Activated naive CD4-positive, alpha-beta T cell treated with anti-CD3 and anti-CD28 coated beads, Interleukin-2, amount 10 ng/mL, durations not matched to agents 7 days and 5 days (primary cell): ENCODE results near the gene FAM53A.
"Not testable (repeated sequence)": the region's sequence is repeated elsewhere in the genome, so short reads cannot be mapped to it uniquely, and the experiment has no call there.

Experiments
- CTCF ChIA-PET: fragments of 350-600 bp; sonication (Branson Sonifier 250); formaldehyde crosslinking; loops from one replicate; lab custom pipeline; 2021; ENCODE audit warnings: antibody characterized with exemption; lab: Charles Lee
- DNase-seq: peaks from one replicate; pipeline ENCODE4 v3.0.0-alpha.2; 2020
- H3K27ac Mint-ChIP-seq: one replicate; pipeline ENCODE4 v1.8.0; 2021; ENCODE audit warnings: mild to moderate bottlenecking, moderate library complexity, mixed read lengths
- H3K27me3 Mint-ChIP-seq: one replicate; pipeline ENCODE4 v1.8.0; 2021; ENCODE audit warnings: mild to moderate bottlenecking, mixed read lengths
- H3K36me3 Mint-ChIP-seq: one replicate; pipeline ENCODE4 v1.8.0; 2021; ENCODE audit warnings: mixed read lengths
- H3K4me1 Mint-ChIP-seq: one replicate; pipeline ENCODE4 v1.8.0; 2021; ENCODE audit warnings: mixed read lengths
- H3K4me3 Mint-ChIP-seq: one replicate; pipeline ENCODE4 v1.8.0; 2021; ENCODE audit warnings: mild to moderate bottlenecking, moderate library complexity, mixed read lengths
- H3K9me3 Mint-ChIP-seq: one replicate; pipeline ENCODE4 v1.8.0; 2021; ENCODE audit warnings: mixed read lengths

The FAM53A gene

GRCh38 chr4:1685235-1686150, 1.4 kb upstream of the FAM53A start:
- H3K9me3 Mint-ChIP-seq = no peaks in the 10 kb centered on the region
- no peak overlapping the region for H3K4me3 Mint-ChIP-seq
- peaks cover 2% of the 10 kb centered on the region for H3K36me3 Mint-ChIP-seq
- H3K4me1 Mint-ChIP-seq = peaks cover 14% of the 10 kb centered on the region
- CTCF ChIA-PET = no interaction called here
- H3K27me3 Mint-ChIP-seq = peaks cover 11% of the 10 kb centered on the region
- no peak overlapping the region for H3K27ac Mint-ChIP-seq
- DNase-seq = no peak

- peak; percentile 95 for DNase-seq
- Mint-ChIP-seq H3K4me3 (peak overlapping the region; percentile 54), H3K27ac (no peak overlapping the region), H3K9me3 (no peaks in the 10 kb centered on the region), H3K27me3 (peaks cover 11% of the 10 kb centered on the region), H3K36me3 (no peaks in the 10 kb centered on the region), H3K4me1 (peaks cover 14% of the 10 kb centered on the region)
- CTCF ChIA-PET = interaction anchor here (1.5 kb wide), 1 partner anchor 9 kb away, joined by 8 read pairs; no protein-coding TSS in a partner anchor
Measured at GRCh38 chr4:1684506-1685234, 557 bp upstream of the FAM53A start.

- peaks cover 13% of the 10 kb centered on the region for H3K4me1 Mint-ChIP-seq
Measured at GRCh38 chr4:1683261-1683735, 815 bp downstream of the FAM53A start.

GRCh38 chr4:1682860-1683259, 1.3 kb downstream of the FAM53A start:
- peak overlapping the region; percentile 77 for H3K4me3 Mint-ChIP-seq
- H3K9me3 Mint-ChIP-seq = no peaks in the 10 kb centered on the region
- no peak for DNase-seq
- no peaks in the 10 kb centered on the region for H3K36me3 Mint-ChIP-seq
- CTCF ChIA-PET = interaction anchor here (1.5 kb wide), 1 partner anchor 11 kb away, joined by 8 read pairs; no protein-coding TSS in a partner anchor
- no peak overlapping the region for H3K27ac Mint-ChIP-seq
- peaks cover 13% of the 10 kb centered on the region for H3K4me1 Mint-ChIP-seq
- peaks cover 11% of the 10 kb centered on the region for H3K27me3 Mint-ChIP-seq

More at GRCh38 chr4:1683261-1683735, 815 bp downstream of the FAM53A start:
- Mint-ChIP-seq H3K27me3 (peaks cover 11% of the 10 kb centered on the region), H3K27ac (peak overlapping the region; percentile 86), H3K9me3 (no peaks in the 10 kb centered on the region), H3K36me3 (no peaks in the 10 kb centered on the region), H3K4me3 (peak overlapping the region; percentile 77)
- CTCF ChIA-PET = interaction anchor here (1.5 kb wide), 1 partner anchor 10 kb away, joined by 8 read pairs; no protein-coding TSS in a partner anchor
- DNase-seq = peak; percentile 50

DNA sequence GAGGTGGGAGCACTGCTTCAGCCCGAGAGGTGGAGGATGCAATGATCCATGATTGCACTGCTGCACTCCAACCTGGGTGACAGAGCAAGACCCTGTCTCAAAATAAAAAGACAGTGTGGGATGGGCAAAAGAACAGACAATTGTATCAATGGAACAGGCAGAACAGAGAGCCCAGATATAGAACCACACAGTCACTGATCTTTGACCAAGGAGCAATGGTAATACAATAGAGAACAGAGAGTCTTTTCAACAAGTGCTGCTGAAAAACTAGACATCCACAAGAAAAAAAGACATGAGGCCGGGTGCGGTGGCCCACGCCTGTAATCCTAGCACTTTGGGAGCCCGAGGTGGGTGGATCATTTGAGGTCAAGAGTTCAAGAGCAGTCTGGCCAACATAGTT, 5.9 kb downstream of the FAM53A start:
- no peak overlapping the region for H3K4me3 Mint-ChIP-seq
- no peaks in the 10 kb centered on the region for H3K9me3 Mint-ChIP-seq
- H3K36me3 Mint-ChIP-seq = no peaks in the 10 kb centered on the region
- DNase-seq = no peak
- H3K27ac Mint-ChIP-seq = no peak overlapping the region
- peaks cover 9% of the 10 kb centered on the region for H3K4me1 Mint-ChIP-seq
- CTCF ChIA-PET = interaction anchor here (1.7 kb wide), 1 partner anchor 15 kb away, joined by 4 read pairs; no protein-coding TSS in a partner anchor
- peaks cover 24% of the 10 kb centered on the region for H3K27me3 Mint-ChIP-seq

DNA sequence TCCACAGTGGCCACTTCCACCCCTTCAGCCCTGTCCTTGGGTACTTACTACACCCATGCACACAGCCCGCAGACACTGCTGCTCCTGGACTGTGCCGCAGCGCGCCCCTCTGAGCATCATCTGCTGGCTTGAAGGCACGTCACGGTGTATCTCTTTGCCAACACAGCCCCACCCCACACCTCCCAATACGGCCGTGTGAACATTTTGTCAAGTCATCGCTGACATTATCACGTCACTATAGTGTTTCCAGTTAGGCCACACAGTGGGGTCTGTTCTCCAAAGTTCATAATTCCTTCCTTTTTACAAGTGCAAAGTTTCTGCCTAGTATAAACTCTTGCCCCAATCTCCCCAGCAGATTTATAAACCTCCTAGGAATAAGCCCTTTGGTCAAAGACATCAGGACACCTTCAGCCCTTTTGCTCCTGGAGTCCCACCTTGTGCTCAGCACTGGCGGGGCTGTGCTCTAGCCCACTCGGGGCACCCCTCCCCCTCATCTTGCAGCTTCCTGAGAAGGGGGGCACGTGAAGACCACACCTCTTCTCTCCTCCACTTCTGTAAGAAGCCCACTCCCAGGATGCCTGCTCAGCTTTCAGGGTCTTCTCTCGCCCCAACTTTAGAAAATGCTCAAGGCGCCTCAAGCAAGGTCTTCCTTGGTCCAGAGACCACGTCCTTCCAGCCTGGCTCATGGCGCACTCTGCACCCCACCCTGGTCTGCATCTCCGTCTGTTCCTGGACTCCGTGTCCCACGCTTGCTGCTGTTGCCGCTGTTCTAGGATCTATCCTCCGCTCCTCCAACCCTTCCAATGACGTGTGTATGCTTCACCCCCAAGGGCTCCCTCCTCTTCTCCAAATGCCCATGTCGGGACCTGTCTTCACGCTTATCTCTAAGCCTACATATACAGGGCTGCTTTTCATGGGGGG, 7.2 kb downstream of the FAM53A start:
- H3K4me1 Mint-ChIP-seq = no peaks in the 10 kb centered on the region
- no peak overlapping the region for H3K27ac Mint-ChIP-seq
- DNase-seq = no peak
- H3K27me3 Mint-ChIP-seq = peaks cover 23% of the 10 kb centered on the region
- CTCF ChIA-PET = interaction anchor here (1.7 kb wide), 1 partner anchor 16 kb away, joined by 4 read pairs; no protein-coding TSS in a partner anchor
- H3K9me3 Mint-ChIP-seq = no peaks in the 10 kb centered on the region
- no peaks in the 10 kb centered on the region for H3K36me3 Mint-ChIP-seq
- no peak overlapping the region for H3K4me3 Mint-ChIP-seq

DNA sequence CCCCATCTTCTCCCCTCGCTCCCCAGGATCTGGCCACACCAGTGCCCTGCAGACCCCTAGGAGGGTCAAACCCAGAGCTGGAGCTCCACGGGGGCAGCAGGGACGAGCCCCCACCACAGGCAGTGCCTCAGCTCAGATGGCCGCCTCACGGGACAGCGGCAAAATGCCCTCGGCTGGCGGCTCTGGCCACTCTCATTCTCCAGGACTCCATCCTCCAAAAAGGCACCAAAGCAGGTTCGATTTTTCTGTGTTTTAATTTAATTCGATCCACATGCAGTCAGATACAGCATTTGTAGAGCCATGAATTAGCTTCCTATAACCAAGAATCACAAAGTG, 8.3 kb downstream of the FAM53A start:
- no peak for DNase-seq
- Mint-ChIP-seq H3K27me3 (peaks cover 14% of the 10 kb centered on the region), H3K4me1 (no peaks in the 10 kb centered on the region), H3K9me3 (no peaks in the 10 kb centered on the region), H3K36me3 (no peaks in the 10 kb centered on the region), H3K27ac (no peak overlapping the region), H3K4me3 (no peak overlapping the region)
- CTCF ChIA-PET = no interaction called here

- Mint-ChIP-seq H3K9me3 (no peaks in the 10 kb centered on the region), H3K27me3 (peaks cover 13% of the 10 kb centered on the region), H3K36me3 (no peaks in the 10 kb centered on the region), H3K4me3 (no peak overlapping the region), H3K4me1 (no peaks in the 10 kb centered on the region), H3K27ac (no peak overlapping the region)
- CTCF ChIA-PET = no interaction called here
- no peak for DNase-seq
Measured at GRCh38 chr4:1675136-1675801, 8.8 kb downstream of the FAM53A start.

- DNase-seq = no peak
- CTCF ChIA-PET = no interaction called here
- H3K27me3 Mint-ChIP-seq = peaks cover 13% of the 10 kb centered on the region
- no peak overlapping the region for H3K27ac Mint-ChIP-seq
- no peaks in the 10 kb centered on the region for H3K36me3 Mint-ChIP-seq
- H3K9me3 Mint-ChIP-seq = no peaks in the 10 kb centered on the region
- H3K4me1 Mint-ChIP-seq = no peaks in the 10 kb centered on the region
- no peak overlapping the region for H3K4me3 Mint-ChIP-seq
Measured at GRCh38 chr4:1674682-1675081, 9.4 kb downstream of the FAM53A start.

DNA sequence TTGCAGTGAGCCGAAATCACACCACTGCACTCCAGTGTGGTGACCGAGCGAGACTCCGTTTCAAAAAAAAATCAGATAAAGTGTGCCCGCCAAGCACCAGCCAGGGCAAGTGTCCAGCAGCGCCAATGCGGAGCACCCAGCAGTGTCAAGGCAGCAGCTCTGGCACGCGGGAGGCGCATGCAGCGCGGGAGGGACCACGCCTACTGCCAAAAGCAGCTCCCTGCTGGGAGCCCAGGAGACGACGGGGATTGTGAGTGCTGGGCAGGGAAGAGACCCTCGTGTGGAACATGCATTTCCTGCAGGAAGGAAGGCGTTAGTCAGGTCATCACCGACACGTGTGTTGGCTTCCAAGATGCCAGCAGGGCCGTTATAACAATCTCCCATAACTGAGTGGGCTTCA, 10.4 kb downstream of the FAM53A start:
- H3K27ac Mint-ChIP-seq = no peak overlapping the region
- H3K9me3 Mint-ChIP-seq = no peaks in the 10 kb centered on the region
- DNase-seq = no peak
- CTCF ChIA-PET = no interaction called here
- H3K36me3 Mint-ChIP-seq = no peaks in the 10 kb centered on the region
- no peaks in the 10 kb centered on the region for H3K4me1 Mint-ChIP-seq
- H3K4me3 Mint-ChIP-seq = no peak overlapping the region
- peaks cover 13% of the 10 kb centered on the region for H3K27me3 Mint-ChIP-seq

GRCh38 chr4:1671011-1671410, 13.1 kb downstream of the FAM53A start:
- H3K4me1 Mint-ChIP-seq, H3K9me3 Mint-ChIP-seq, H3K36me3 Mint-ChIP-seq, H3K27ac Mint-ChIP-seq, H3K4me3 Mint-ChIP-seq, DNase-seq, CTCF ChIA-PET: not testable (repeated sequence)
- peaks cover 13% of the 10 kb centered on the region for H3K27me3 Mint-ChIP-seq

DNA sequence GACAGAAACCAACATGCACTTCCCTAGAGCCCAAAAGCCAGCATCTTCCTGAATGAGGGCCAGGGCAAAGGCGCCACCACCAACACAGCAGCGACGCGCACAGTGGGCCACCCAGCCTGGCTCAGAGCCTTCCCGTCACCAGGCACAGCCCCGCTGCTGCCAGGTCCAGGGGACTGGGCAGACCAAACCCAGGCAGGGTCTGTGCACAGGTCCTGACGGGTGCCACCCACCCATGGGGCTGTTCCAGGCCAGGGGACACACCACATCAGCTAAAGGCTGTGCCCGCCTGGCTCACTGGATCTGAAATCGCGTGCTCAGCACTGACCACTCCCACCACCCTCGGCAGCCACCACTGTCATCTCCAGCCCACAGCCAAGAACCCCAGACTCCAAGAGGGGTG, 13.8 kb downstream of the FAM53A start:
- no peak overlapping the region for H3K27ac Mint-ChIP-seq
- no peak for DNase-seq
- H3K36me3 Mint-ChIP-seq = no peaks in the 10 kb centered on the region
- H3K27me3 Mint-ChIP-seq = peaks cover 6% of the 10 kb centered on the region
- H3K9me3 Mint-ChIP-seq = no peaks in the 10 kb centered on the region
- no peak overlapping the region for H3K4me3 Mint-ChIP-seq
- CTCF ChIA-PET = no interaction called here
- no peaks in the 10 kb centered on the region for H3K4me1 Mint-ChIP-seq

DNA sequence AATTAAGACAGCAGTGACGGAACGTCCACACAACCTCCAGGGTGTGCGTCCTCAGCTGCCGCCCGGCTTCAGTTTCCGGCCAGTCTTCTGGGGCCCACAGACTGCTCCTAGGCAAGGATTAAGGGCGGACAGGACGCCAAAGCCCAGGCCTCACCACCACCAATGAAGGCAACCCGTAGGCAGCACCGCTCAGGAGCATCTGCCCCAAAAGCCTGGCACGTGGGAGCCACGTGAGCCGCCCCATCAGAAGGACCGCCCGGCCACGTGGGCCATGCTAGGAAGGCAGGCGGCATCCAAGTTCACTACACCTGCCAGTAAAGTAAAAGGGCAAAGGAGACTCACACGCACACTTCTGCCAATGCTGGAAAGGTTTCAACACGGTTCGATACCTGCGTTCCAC, 14.3 kb downstream of the FAM53A start:
- H3K4me1 Mint-ChIP-seq = no peaks in the 10 kb centered on the region
- CTCF ChIA-PET = no interaction called here
- no peak overlapping the region for H3K27ac Mint-ChIP-seq
- no peak overlapping the region for H3K4me3 Mint-ChIP-seq
- H3K9me3 Mint-ChIP-seq = no peaks in the 10 kb centered on the region
- H3K36me3 Mint-ChIP-seq = no peaks in the 10 kb centered on the region
- DNase-seq = no peak
- peaks cover 2% of the 10 kb centered on the region for H3K27me3 Mint-ChIP-seq
